AG04449 (cell line): ENCODE data around the gene RNF115.
"Not testable (repeated sequence)": the region's sequence is repeated elsewhere in the genome, so short reads cannot be mapped to it uniquely, and the experiment has no call there.

ENCODE experiments used
- CTCF ChIA-PET: fragments of 350-600 bp; formaldehyde crosslinking; extraction: SDS; loops from one replicate; lab custom pipeline; 2021; ENCODE audit warnings: antibody characterized with exemption; lab: Yijun Ruan, JAX
- POLR2A ChIA-PET: fragments of 400-600, 350-600 bp; formaldehyde crosslinking; extraction: SDS; loops from one replicate; lab custom pipeline; 2020; ENCODE audit warnings: antibody characterized with exemption, inconsistent platforms; lab: Yijun Ruan, JAX
- DNase-seq: peaks from one replicate; pipeline ENCODE4 v3.0.0-alpha.2; 2010; ENCODE audit warnings: low read depth, low spot score
- H3K4me3 ChIP-seq: 2 replicates; pipeline ENCODE4 v1.5.1; 2011; ENCODE audit warnings: low read depth, mild to moderate bottlenecking, control low read depth, low read length
- CTCF ChIP-seq: IDR thresholded peaks from one replicate; pipeline ENCODE4 v1.5.1; 2011; ENCODE audit warnings: mild to moderate bottlenecking, moderate library complexity, low read length, control low read depth, inconsistent platforms; ENCODE audit not compliant: insufficient read depth; ENCODE audit errors: missing control alignments

Gene RNF115

GRCh38 chr1:145795257-145795881 lies 28.5 kb downstream of the RNF115 start:
- no peak for TF ChIP-seq CTCF
- no peak overlapping the region for H3K4me3 ChIP-seq
- ChIA-PET POLR2A (no interaction called here), CTCF (interaction anchor here (1.4 kb wide), 1 partner anchor 10 kb away, joined by 3 read pairs; no protein-coding TSS in a partner anchor)
- DNase-seq = no peak

GRCh38 chr1:145792484-145792883 lies 31.4 kb downstream of the RNF115 start:
- ChIA-PET POLR2A (no interaction called here), CTCF (no interaction called here)
- no peak overlapping the region for H3K4me3 ChIP-seq
- no peak for DNase-seq
- no peak for TF ChIP-seq CTCF

- POLR2A ChIA-PET, H3K4me3 ChIP-seq, DNase-seq: not testable (repeated sequence)
- CTCF ChIA-PET = interaction anchor here (1.1 to 1.2 kb wide), 2 partner anchors 11 to 72 kb away, joined by 3 to 4 read pairs; no protein-coding TSS in a partner anchor
These were observed 32.0 kb downstream of the RNF115 start for GRCh38 chr1:145791860-145792259.

GRCh38 chr1:145788580-145788979 lies 35.3 kb downstream of the RNF115 start:
- DNase-seq = no peak
- CTCF ChIA-PET = no interaction called here
- POLR2A ChIA-PET = no interaction called here
- TF ChIP-seq CTCF = no peak
- no peak overlapping the region for H3K4me3 ChIP-seq

GRCh38 chr1:145786271-145786670 lies 37.6 kb downstream of the RNF115 start:
- no peak overlapping the region for H3K4me3 ChIP-seq
- no peak for DNase-seq
- no peak for TF ChIP-seq CTCF
- ChIA-PET POLR2A (no interaction called here), CTCF (interaction anchor here (0.8 to 1.4 kb wide), 2 partner anchors 9 to 18 kb away, joined by 3 read pairs; no protein-coding TSS in a partner anchor)

- H3K4me3 ChIP-seq = no peak overlapping the region
- CTCF ChIA-PET = interaction anchor here (0.8 to 1.4 kb wide), 2 partner anchors 9 to 19 kb away, joined by 3 read pairs; no protein-coding TSS in a partner anchor
- DNase-seq = no peak
- POLR2A ChIA-PET = no interaction called here
- TF ChIP-seq CTCF = no peak
These were observed 38.3 kb downstream of the RNF115 start for GRCh38 chr1:145785547-145785946.

GRCh38 chr1:145784409-145784808 lies 39.5 kb downstream of the RNF115 start:
- no peak for TF ChIP-seq CTCF
- POLR2A ChIA-PET = no interaction called here
- CTCF ChIA-PET = interaction anchor here (1.3 kb wide), 1 partner anchor 11 kb away, joined by 3 read pairs; no protein-coding TSS in a partner anchor
- no peak for DNase-seq
- H3K4me3 ChIP-seq = no peak overlapping the region
